GM21529 (cell line): ENCODE data around the gene BAK1.
"Not testable (repeated sequence)": the region's sequence is repeated elsewhere in the genome, so short reads cannot be mapped to it uniquely, and the experiment has no call there.

Source experiments
- ATAC-seq: cut with Tn5 transposase; IDR thresholded peaks from one replicate; pipeline ENCODE4 v1.9.1; 2021; ENCODE audit not compliant: unreplicated experiment

BAK1 gene

GRCh38 chr6:33609019-33609418 is 28.9 kb upstream of the BAK1 start:
- ATAC-seq: no peak

- ATAC-seq: no peak
Measured at GRCh38 chr6:33607784-33608161, 27.7 kb upstream of the BAK1 start.

GRCh38 chr6:33607126-33607783 is 27.2 kb upstream of the BAK1 start:
- no peak for ATAC-seq

GRCh38 chr6:33606642-33607041 is 26.6 kb upstream of the BAK1 start:
- ATAC-seq: no peak

- ATAC-seq: no peak
Measured at GRCh38 chr6:33604941-33605854, 25.1 kb upstream of the BAK1 start.

- ATAC-seq: no peak
Measured at GRCh38 chr6:33602180-33602579, 22.1 kb upstream of the BAK1 start.

- no peak for ATAC-seq
Measured at GRCh38 chr6:33600761-33601160, 20.7 kb upstream of the BAK1 start.

- no peak for ATAC-seq
Measured at GRCh38 chr6:33599413-33599938, 19.4 kb upstream of the BAK1 start.

- no peak for ATAC-seq
Measured at GRCh38 chr6:33597551-33598322, 17.7 kb upstream of the BAK1 start.

GRCh38 chr6:33596894-33597293 is 16.8 kb upstream of the BAK1 start:
- ATAC-seq: not testable (repeated sequence)

GRCh38 chr6:33595001-33595846 is 15.1 kb upstream of the BAK1 start:
- no peak for ATAC-seq

- no peak for ATAC-seq
Measured at GRCh38 chr6:33593414-33593727, 13.3 kb upstream of the BAK1 start.

- peak; percentile 46 for ATAC-seq
Measured at GRCh38 chr6:33592595-33593413, 12.7 kb upstream of the BAK1 start.

- no peak for ATAC-seq
Measured at GRCh38 chr6:33592280-33592594, 12.2 kb upstream of the BAK1 start.

- ATAC-seq: no peak
Measured at GRCh38 chr6:33591424-33592032, 11.5 kb upstream of the BAK1 start.

- no peak for ATAC-seq
Measured at GRCh38 chr6:33590531-33591198, 10.6 kb upstream of the BAK1 start.

- ATAC-seq: no peak
Measured at GRCh38 chr6:33589731-33590530, 9.9 kb upstream of the BAK1 start.

- ATAC-seq: no peak
Measured at GRCh38 chr6:33589392-33589730, 9.3 kb upstream of the BAK1 start.
